NCI-H1417 (cell line): ENCODE measurements around the gene STK16.
"Not testable (repeated sequence)": the region's sequence is repeated elsewhere in the genome, so short reads cannot be mapped to it uniquely, and the experiment has no call there.

Source experiments
- DNase-seq, 3 experiments: peaks; one replicate each; lab custom pipeline; 2025; lab: John Stamatoyannopoulos, UW

The STK16 gene

GRCh38 chr2:219243291-219243761, 2.0 kb upstream of the STK16 start:
- no peak for DNase-seq

DNA sequence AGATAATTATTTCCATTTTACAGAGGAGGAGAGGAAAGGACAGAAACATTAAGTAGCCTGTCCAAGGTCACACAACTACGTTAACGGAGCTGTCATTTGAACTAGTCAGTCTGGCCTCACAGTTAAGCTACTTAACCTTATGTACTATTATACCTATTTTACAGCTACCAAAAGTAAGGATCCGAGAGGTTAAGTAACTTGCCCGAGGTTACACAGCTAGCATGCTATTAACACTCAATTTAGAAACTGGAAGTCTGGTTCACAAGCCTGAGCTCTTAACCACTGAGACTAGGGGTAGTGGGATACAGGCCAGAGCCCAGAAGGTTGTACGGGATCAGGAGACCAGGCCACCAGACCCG, 511 bp upstream of the STK16 start:
- DNase-seq = no peak

DNA sequence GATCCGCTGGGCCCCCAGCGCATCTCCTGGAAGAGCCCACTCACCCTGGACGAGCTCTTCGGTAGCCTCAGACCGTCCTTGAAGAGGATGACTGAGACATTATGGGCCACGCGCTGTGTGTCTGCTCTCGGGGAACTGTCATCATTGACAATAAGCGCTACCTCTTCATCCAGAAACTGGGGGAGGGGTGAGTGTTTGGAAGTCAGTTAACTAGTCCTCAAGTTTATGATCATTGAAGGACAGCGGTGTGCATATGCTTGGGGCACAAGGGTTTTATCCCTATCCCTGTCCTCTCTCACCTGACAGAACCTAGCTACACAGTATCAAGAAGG, 586 bp downstream of the STK16 start:
- DNase-seq = peak in 1 of 3 experiments; percentile 41

- no peak for DNase-seq
Observed at GRCh38 chr2:219246559-219246958, 1.3 kb downstream of the STK16 start.

DNA sequence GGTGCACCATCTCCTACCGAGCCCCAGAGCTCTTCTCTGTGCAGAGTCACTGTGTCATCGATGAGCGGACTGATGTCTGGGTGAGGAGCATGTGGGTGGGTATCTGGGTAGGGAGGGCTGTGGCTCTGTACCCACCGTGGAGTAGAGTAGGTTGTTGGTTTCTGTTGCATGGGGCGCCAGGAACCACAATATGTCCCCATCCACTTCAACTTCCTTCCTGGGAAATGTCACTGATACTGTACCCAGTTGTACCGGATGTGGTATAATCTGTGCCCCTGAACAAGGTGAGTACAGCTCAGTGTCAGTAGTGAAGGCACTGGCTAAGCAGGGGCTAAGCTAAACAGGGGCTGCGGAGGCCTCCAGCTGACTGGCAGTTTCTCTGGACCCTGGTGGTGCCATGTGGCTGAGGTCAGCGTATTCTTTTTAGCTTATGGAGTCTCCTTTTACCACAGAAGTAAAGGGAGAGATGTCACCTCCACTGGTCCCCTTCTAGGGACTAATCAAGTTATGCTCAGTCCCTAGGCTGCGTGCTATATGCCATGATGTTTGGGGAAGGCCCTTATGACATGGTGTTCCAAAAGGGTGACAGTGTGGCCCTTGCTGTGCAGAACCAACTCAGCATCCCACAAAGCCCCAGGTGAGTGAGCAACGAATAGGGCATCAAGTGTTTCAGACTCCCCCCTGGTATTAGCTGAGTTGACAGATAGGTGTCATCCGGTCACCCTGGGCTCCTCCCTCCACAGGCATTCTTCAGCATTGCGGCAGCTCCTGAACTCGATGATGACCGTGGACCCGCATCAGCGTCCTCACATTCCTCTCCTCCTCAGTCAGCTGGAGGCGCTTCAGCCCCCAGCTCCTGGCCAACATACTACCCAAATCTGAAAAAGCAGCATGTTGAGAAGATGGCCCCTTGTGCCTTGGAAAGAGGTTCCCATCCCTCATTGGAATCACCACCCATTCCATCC, 2.7 kb downstream of the STK16 start:
- DNase-seq = no peak

- no peak for DNase-seq
Observed at GRCh38 chr2:219248845-219249202, 3.5 kb downstream of the STK16 start.

GRCh38 chr2:219249203-219249980, 4.1 kb downstream of the STK16 start:
- peak in 2 of 3 experiments; percentile 80 to 92 for DNase-seq

DNA sequence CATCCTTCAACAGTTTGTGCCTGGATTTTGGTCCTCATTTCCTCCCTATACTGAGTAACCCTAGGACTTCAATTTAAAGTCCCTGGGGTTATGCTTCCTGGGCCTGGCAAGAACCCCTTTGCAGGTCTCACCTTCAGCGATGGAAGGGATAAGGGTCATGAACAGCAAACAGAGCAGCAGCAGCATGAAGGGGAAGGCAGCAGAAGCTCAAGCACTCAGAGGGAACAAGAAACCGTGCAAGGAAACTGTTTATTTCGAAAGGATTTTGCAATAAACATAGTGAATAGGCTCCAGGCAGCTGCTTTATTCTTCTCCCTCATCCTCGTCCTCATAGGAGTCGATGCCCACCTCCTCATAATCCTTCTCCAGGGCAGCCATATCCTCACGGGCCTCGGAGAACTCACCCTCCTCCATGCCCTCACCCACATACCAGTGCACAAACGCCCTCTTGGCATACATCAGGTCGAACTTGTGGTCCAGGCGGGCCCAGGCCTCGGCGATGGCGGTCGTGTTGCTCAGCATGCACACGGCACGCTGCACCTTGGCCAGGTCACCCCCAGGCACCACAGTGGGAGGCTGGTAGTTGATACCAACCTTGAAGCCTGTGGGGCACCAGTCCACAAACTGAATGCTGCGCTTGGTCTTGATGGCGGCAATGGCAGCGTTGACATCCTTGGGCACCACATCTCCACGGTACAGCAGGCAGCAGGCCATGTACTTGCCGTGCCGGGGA, 4.9 kb downstream of the STK16 start:
- DNase-seq = no peak

DNA sequence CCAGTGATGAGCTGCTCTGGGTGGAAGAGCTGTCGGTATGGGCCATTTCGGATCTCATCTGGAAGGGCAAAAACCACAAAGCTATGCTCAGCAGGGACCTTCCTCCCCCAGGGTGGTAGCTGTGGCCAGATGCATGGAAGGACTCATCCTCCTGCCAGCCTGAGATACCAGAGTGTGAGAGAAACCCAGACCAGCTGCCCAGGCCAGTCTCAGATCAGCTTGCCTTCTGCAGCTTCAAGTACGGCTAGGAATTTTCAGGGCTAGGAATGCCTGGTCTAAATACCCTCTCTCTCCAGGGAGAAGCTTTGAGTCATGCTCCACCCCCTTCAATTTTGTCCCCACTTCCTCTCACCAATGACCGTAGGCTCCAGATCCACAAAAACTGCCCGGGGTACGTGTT, 6.4 kb downstream of the STK16 start:
- DNase-seq = no peak

- DNase-seq = peak in 2 of 3 experiments; percentile 39 to 66
Observed at GRCh38 chr2:219252084-219252483, 6.8 kb downstream of the STK16 start.

- peak in 2 of 3 experiments; percentile 36 to 60 for DNase-seq
Observed at GRCh38 chr2:219252570-219252899, 7.3 kb downstream of the STK16 start.

DNA sequence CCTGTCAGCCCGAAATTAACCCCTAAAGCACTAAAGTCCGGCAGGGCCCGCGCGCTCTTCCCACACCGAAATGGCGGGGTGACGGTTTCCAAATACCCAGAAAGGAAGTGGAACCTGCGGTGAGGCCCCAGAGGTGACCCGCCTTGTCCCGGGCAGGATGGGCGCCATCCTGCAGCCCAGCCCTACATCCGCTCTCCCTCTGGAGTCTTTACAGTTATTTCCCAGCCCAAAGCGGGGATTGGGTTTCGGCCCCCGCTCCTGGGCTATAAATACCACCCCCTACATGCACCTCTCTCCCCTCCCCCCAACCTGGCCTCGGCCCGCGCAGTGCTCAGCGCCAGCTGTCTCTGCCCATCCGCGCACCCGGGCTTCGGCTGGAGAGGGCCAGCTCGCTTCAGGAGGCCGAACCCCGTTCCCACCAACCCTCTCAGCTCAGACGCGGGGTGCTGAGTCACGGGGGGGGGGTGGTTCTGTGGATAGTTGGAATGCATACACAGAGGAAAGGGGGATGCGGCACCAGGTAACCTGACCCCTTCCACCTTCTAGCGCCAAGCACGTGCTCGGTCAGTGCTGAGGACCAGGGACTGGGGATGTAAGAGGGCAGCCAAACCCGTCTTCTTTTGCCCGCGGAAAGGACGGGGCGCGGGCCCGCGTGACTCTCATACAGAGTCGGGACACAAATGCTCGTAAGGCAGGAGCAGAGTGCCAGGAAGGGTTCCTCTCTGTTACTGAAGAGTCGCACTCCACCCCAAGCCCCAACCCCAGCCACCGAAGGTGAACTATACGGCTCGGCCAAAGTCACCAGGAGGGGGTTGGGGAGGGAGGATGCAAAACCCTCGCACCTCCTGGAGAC, 7.8 kb downstream of the STK16 start, which contains the start of gene TUBA4B:
Gene TUBA4B (plus strand): TSS at position 344 of the 853 bp plus-strand sequence. CDS start 165 bp downstream, at position 509.
- DNase-seq = peak in 2 of 3 experiments; percentile 36 to 51

- DNase-seq = peak; percentile 78 to 85 (median 84)
Observed at GRCh38 chr2:219253753-219254589, 8.7 kb downstream of the STK16 start, which contains the start of gene TUBA4A. Gene TUBA4A (minus strand): TSS chr2:219253918. CDS start chr2:219253858, 60 bp downstream.

DNA sequence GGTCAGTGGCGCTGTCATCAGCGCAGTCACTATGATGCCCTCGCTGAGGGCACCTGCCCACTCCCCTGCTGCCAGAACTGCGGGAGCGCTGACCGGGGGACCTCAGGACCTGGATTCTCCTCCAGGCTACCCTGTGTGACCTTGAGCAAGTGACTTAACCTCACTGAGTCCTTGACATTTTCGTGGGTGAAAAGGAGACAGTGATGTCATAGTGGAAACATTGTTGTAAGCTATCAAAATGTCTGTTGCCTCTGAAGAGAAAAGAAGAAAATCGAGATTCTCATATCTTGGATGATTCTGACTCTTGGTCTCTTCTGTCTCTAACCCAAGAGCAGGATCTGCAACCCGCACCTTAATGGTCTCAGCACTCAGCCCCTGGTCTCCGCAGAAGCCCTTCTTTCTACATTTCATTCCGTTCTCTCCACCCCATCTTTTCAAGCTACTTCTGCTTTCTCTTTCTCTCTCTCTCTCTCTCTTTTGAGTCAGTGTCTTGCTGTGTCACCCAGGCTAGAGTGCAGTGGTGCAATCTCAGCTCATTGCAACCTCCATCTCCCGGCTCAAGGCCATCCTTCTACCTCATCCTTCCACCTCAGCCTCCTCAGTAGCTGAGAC, 9.4 kb downstream of the STK16 start:
- no peak for DNase-seq

DNA sequence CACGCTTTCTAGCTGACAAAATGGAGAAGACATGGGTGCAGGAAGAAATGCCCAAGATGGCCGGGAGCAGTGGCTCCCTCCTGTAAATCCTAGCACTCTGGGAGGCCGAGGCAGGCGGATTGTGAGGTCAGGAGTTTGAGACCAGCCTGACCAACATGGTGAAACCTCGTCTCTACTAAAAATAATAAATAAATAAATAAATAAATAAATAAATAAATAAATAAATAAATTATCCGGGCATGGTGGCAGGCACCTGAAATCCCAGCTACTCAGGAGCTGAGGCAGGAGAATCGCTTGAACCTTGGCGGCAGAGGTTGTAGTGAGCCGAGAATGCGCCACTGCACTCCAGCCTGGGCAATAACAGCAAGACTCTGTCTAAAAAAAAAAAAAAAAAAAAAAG, 13.7 kb downstream of the STK16 start:
- DNase-seq = not testable (repeated sequence)

GRCh38 chr2:219261024-219261855, 16.0 kb downstream of the STK16 start:
- DNase-seq = no peak

DNA sequence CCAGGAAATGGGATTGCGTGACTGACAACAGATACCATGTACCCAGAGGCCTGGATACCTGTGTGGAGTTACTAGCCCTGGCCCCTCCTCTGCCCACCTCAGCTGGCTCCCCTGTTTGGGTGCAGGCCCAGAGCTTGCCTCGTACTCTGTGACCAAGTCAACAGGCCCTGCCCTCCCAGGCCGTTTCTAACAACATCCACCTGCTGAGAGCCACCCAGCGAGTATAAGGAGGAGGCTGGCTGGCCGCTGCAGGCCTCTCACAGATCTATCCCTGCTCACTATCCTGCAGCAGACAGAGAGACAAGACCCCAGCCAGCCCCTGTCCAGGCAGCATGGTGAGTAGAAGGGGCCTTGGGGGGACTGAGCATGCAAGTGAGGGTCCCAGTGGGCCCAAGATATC, 21.0 kb downstream of the STK16 start:
- DNase-seq = no peak

DNA sequence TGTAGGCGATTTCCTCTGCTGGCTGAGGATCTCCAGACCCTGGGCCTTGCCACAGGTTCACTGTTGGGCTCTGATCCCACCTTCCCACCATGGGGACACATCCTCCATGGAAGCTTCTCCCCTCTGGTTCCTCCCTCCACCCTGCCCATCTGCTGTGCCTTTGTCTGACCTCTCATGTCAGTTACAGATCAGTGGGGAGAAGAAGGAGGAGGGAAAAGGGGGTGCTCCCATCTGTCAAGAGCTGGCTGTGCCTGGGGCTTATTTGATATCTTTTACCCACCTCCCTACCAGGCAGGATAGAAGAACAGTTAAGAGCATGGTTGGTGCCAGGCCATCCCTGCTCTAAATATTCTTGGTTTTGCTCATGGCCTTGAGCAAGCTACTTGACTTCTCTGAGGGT, 21.6 kb downstream of the STK16 start:
- no peak for DNase-seq

- DNase-seq = no peak
Observed at GRCh38 chr2:219268294-219268693, 23.0 kb downstream of the STK16 start.
